C4-2B (cell line): ENCODE data around the gene TAOK3.

ENCODE experiments used
- ZFX ChIP-seq: fragments of 450-650 bp; IDR thresholded peaks from 2 replicates; pipeline ENCODE4 v1.6.1; 2017
- TF ChIP-seq, protein P1 (sequence below): fragments of 450-650 bp; conservative IDR thresholded peaks from 2 replicates; pipeline ENCODE4 v1.5.1; 2017; ENCODE audit warnings: mild to moderate bottlenecking

DNA sequence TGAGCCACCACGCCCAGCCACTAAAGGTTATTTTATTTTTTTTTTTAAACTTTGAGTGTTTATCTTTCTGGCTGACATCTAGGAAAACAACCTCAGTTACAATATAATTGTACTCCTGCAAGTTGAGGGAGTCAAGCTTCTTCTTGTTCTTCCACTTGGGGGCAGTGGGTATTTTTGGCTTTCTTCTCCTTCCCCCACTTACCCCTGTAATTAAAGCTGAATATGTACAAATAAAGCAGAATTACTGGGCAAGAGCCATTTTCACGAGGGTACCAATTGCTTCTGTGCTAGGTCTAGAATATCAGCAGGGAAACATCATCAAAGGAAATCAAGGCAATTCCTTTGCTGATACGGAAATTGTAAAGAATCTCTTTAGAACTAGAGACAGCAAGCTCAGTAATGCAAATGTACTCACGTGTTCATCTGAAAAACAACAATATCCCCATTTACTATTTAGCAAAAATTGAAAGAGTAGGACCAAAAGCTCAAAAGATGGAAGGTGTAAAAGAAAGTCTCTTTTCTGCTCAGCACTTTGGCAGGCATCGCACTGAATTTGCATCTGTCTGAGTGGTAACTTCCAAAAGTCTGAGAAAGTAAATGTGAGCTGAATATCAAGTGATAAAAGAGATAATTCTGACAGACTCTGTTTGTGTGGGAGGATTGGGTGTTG lies 72.8 kb downstream of the TAOK3 start:
- TF ChIP-seq, protein P1, sequence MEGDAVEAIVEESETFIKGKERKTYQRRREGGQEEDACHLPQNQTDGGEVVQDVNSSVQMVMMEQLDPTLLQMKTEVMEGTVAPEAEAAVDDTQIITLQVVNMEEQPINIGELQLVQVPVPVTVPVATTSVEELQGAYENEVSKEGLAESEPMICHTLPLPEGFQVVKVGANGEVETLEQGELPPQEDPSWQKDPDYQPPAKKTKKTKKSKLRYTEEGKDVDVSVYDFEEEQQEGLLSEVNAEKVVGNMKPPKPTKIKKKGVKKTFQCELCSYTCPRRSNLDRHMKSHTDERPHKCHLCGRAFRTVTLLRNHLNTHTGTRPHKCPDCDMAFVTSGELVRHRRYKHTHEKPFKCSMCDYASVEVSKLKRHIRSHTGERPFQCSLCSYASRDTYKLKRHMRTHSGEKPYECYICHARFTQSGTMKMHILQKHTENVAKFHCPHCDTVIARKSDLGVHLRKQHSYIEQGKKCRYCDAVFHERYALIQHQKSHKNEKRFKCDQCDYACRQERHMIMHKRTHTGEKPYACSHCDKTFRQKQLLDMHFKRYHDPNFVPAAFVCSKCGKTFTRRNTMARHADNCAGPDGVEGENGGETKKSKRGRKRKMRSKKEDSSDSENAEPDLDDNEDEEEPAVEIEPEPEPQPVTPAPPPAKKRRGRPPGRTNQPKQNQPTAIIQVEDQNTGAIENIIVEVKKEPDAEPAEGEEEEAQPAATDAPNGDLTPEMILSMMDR, result no peak
- TF ChIP-seq ZFX, result no peak
